Anterior cingulate cortex (tissue), 58 donors: ENCODE data around the gene CDK9.

Experiments
- DNase-seq, 58 donors: peaks; one replicate each; lab custom pipeline; 2025; lab: John Stamatoyannopoulos, UW

CDK9 gene

GRCh38 chr9:127761061-127761460 is 24.8 kb upstream of the CDK9 start:
- DNase-seq, result no peak

- no peak for DNase-seq
These were observed 24.3 kb upstream of the CDK9 start for GRCh38 chr9:127761491-127761956.

DNA sequence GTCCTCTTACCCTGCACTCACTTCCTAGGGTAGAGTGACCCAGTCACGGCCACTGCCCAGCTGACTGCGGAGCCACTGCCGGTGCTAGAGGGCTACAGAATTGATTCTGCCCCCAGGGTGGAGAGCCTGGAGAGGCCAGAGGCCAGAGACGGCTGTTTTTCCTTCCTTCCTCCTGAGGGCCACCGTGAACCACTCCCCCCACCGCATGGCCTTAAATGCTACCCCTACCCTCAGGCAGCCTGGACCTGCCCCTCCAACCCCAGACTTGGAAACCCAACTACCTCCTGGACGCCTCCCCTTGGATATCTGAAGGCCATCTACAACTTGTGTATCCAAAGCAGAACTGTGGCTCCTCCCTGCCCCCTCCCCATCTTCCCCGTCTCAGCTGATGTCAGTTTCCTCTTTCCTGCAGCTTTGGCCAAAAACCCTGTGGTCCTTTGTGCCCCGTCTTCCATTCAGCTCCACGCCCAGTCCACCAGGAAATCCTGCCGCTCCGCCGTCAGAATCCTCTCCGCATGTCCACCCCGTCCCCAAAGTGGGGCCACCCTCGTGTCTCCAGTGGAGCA is 23.6 kb upstream of the CDK9 start:
- no peak for DNase-seq

- DNase-seq, result peak in 4 of 58 donors; percentile 10 to 24 (median 12)
These were observed 21.9 kb upstream of the CDK9 start for GRCh38 chr9:127763918-127764384.

DNA sequence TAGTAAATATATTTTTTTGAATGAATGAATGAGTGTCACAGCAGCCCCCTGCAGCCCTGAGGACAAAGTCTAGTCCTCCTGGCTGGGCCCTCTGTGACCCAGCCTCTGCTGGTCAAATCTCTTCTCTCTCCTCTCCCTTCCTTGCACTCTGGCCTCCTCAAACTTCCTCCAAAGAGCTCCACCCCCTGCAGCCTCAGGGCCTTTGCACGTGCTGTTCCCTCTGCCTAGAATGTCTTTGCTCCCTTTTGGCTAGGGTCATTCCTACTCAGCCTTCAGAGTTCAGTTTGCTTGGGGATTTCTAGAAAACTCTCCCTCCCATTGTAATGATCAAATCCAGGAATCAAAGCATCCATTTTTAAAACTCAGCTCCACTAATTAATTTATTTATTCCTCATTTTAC is 20.4 kb upstream of the CDK9 start:
- no peak for DNase-seq

DNA sequence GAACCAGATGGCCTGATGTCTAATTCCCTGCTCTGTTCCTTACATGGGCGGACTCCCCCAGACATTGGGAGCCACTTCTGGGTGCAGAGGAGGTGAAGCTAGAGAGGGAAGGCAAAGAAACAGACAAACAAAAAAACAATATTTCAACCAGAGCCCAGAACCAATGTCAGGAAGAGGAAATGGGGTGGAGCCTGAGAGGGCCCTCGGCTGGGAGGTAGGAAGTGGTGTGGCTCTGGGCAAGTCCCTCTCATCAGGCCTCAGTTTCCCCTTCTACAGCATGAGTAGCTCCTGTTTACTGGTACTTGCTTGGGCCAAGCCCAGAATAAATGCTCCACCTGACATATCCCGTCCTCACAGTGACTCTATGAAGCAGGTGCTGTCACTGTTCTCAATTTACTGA is 18.4 kb upstream of the CDK9 start:
- DNase-seq, result no peak

DNA sequence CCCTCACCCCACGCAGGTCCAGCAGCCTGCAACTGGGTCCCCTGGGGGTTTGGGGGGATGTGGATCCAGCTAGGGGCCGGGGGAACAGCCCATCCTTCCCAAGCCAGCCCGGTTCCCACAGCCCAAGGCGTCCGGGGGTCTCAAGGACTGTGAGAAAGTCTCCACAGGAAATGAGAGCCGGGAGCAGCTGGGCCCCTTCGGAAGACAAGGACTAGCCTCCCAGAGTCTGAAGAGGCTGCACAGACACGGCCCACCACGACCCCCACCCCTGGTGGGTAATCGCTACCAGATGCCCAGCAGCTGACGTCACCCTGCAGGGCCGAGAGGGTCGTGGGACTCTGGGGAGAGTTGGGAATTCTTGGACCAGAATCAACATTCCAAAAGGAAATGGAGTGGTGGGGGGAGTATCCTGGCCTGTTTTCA is 17.9 kb upstream of the CDK9 start:
- no peak for DNase-seq

GRCh38 chr9:127768698-127769097 is 17.1 kb upstream of the CDK9 start:
- no peak for DNase-seq

DNA sequence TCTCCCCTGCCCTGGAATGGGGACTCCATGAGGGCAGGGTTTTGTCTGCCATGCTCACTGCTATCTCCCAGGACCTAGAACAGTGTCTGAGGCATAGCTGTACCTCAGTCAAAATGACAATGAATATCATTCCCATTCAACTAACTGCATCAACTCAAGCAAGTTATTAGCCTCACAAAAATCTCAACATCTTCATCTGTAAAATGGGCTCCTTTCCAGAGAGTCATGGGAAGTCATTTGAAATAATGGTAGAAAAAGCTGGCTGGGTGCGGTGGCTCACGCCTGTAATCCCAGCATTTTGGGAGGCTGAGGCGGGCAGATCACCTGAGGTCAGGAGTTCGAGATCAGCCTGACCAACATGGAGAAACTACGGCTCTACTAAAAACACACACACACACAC is 16.7 kb upstream of the CDK9 start:
- DNase-seq, result no peak

DNA sequence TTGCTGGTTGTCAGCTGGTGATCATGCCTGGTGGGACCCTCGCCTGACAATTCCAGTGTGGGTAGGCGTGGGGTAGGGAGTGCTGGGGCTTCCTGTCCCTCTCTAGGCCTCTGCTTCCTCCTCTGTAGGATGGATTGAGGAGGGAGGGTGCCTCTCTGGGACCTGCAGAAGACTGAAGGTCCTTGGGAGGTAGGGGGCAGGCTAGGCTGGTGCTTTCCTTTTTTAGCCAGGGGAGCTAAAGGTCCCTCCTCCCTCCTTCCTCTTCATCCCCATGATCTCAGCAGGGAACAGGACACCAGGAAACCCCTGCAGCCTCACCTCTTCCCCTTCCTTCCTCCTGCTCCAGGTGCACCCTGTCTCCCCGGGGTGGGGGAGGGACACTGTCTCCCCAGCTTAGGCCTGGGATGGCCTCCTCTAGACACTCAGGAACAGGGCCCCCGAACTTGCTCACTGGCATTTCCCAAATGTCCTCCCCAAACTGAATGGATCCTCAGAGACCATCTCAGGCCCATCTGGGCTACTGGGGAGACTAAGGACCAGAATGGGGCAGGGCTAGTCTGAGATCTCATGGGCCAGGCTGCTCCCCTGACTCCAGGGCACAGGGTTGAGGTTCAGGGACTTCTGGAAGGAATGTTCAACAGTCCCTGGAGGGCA is 15.8 kb upstream of the CDK9 start:
- DNase-seq, result no peak

- DNase-seq, result no peak
These were observed 15.3 kb upstream of the CDK9 start for GRCh38 chr9:127770583-127770904.

DNA sequence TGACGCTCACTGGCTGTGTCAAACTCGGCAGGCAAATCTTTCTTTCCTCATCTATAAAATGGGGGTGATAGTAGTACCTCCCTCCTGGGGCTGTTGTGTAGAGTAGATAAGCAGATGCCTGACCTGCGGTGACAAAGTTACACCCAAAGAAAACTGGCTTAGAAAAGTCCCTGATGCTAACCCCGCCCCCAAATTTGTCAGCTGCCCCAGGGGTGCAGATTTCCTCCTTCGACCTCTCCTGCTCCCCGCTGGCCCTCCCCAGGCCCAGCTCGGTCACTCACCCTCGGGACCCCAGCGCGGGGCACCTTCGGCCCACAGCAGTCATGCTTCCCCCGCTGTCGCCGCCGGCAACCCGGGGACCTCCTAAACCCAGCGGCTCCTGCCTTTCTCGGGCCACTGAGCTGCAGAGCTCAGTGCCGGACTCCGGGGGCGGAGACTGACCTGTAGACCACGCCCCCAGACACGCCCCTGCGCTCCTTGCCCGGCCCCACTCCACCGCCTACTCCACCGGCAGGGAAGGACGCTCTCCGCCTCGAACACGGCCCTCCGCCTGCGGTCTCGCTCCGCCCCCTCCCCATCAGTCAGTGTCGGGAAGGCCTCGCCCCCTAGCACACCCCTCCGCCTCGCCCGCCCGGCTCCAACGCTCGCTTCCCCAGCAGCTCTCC is 14.8 kb upstream of the CDK9 start:
- peak; percentile 51 to 95 (median 87) for DNase-seq

DNA sequence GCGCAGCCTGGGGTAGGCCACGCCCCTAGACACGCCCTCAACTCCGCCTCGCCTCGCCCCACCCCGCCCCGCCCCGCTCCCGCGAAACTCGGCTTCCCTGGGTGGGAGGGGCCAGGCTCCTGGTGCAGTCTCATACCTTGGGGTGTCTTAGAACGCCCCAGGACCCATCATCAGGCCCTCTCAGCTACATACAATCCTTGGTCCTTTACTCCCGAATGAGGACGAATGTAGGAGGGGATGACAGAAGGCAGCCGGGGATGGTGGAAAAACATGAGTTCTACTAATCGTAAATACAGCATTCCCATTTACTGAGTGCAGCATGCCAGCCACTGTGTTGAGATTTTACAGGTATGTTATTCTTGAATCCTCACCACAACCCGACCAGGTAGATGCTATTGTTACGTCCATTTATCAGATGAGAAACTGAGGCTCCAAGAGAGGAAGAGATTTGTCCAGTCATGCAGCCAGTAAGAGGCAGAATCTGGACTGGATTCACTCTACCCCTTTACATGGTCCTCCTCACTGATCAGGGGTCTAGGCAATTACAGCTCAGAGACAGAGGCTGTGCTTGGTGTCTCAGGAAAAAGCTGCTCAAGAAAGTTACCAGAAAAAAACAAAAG is 14.2 kb upstream of the CDK9 start:
- DNase-seq, result no peak

DNA sequence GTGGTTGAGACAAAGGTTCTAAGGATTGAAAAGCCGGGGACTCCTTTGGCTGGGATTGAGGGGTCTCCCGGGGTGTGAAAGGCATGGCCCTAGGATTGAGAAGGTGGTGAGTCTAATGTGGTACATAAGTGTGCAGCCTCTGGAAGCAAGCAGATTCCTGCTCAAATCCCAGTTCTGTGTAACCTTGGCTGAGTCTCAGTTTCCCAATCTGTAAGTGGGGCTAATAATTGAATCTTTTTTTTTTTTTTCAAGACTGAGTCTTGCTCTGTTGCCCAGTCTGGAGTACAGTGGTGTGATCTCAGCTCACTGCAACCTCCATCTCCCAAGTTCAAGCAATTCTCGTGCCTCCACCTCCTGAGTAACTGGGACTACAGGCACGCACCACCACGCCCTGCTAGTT is 13.2 kb upstream of the CDK9 start:
- no peak for DNase-seq

GRCh38 chr9:127773272-127773671 is 12.6 kb upstream of the CDK9 start:
- no peak for DNase-seq

DNA sequence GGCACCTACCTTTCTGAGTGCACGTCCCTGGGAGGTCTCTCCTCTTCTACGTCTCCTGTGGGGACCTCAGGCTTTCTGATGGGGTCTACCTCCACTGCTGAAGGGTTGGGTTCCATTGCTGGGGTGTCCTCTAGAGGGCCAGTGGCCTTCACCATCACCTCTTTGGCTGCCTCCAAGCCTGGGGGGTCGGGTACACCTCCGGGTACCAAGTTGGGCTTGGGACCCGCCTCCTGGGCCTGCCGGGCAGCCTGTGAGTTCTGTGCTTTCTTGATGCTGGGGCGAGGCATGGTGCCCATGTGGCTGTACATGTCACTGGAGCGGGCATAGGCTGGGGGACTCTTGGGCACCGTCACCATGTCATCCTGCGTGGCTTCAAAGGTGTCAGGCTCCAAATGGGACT is 11.9 kb upstream of the CDK9 start:
- no peak for DNase-seq

GRCh38 chr9:127776195-127776923 is 9.5 kb upstream of the CDK9 start:
- peak in 15 of 58 donors; percentile 10 to 50 (median 19) for DNase-seq

DNA sequence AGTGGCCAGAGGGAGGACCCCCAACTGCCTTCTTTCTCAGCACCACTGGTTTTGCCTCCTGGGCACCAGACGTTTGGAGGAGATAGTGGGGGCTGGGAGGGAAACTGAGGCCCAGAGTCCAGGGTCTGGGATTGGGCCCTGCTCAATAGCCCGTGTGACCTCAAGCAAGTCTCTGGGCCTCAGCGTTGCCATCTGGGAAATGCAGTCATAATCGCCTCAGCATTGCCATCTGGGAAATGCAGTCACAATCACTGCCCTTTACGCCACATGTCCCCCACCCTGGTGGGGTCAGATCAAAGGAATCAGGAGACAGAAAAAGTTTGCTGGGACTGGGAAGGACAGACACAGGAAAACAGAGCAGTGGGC is 8.9 kb upstream of the CDK9 start:
- no peak for DNase-seq

- no peak for DNase-seq
These were observed 8.4 kb upstream of the CDK9 start for GRCh38 chr9:127777368-127777980.
